Measurements from ENCODE around the gene LBHD1. TPM values are rescaled to one million over a fixed set of nuclear protein-coding genes. Genes with fewer than 3 reads are reported as not detected.
"Not testable (repeated sequence)": the region's sequence is repeated elsewhere in the genome, so short reads cannot be mapped to it uniquely, and the experiment has no call there.

LBHD1 gene
- total and polyA plus RNA-seq, 5 donors: 3.2 to 7.3 (median 3.7) TPM

DNA sequence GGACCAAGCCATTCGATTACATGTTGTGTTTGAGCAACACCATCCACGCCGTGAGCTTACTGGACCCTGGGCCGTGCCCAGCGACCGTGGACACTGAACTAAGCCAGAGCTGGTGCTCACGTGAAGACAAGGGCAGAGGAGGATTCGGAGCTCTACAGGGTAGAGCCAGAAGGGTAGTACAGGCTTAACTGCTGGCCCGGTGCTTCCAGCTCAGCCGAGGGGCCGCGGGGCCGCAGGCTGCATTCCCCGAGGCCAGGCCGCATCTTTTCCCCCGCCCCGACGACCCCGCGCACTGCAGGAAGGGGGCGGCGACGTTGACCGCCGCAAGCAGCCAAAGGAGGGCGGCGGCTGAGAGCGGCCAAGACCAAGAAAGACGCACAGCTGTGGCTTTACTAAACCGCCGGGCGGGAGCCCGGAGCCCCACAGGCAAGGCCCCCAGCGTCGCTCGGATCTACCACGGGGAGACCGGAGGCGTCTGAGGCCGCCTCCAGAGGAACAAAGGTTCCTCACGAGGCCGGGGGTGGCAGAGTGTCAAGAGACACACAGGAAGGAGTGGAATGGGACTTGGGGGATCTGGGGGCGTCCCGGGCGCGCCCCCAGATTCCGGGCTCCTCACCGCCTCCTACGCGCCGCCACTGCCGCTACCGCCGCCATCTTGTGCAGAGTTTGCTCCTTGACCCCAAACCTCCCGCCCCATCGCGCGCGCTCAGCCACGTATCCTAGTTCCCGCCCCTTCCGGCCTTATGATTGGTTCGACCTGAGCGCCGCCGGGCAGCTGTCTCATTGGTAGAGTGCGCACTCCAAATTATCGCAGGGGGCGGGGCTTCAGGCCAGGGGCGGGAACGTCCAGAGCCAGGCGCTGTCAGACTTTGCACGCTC, 25.9 kb downstream of the LBHD1 start, which contains the start of gene GANAB:
Gene GANAB (minus strand): TSS at position 668 of the 879 bp plus-strand sequence. CDS start 14 bp downstream, at position 654.
- ATAC-seq: peak; percentile 98
- H3K4me1 ChIP-seq (ENCODE audit: control insufficient read depth, insufficient read depth, low read length): peaks cover 3% of the 10 kb centered on the region
- no peaks in the 10 kb centered on the region for H3K27me3 ChIP-seq (ENCODE audit: control insufficient read depth, insufficient read depth)
- DNase-seq: peak; percentile 99 to 100 (median 100)
- intact Hi-C loops (cut with DNase I): no loop called here
- H3K9me3 ChIP-seq (ENCODE audit: control insufficient read depth, low read length): no peaks in the 10 kb centered on the region
- WGBS: under 1% methylated on average over 73 of the region's 73 CpGs
- H3K4me3 ChIP-seq (ENCODE audit: low read length): peak within 1 kb of the TSS; percentile 93
- H3K27ac ChIP-seq (ENCODE audit: low read length): peak within 1 kb of the TSS; percentile 87

DNA sequence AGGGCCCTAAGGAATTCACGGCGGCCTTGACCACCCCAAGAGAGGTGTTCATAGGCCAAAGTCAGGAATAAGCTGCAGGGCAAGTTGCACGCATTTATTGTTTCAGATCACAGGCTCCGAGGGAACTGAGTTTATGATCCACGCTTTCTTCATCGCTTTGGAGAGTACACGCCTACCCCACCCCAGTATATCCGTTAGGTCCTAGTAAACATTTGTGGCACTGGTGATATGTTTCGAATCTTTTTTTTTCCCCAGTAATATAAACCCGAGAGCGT, 26.5 kb downstream of the LBHD1 start:
- intact Hi-C loops (cut with DNase I): no loop called here
- DNase-seq (no peak), ATAC-seq (no peak)
- peak overlapping the region; percentile 93 for H3K4me3 ChIP-seq (ENCODE audit: low read length)
- no peaks in the 10 kb centered on the region for H3K27me3 ChIP-seq (ENCODE audit: control insufficient read depth, insufficient read depth)
- H3K9me3 ChIP-seq (ENCODE audit: control insufficient read depth, low read length): no peaks in the 10 kb centered on the region
- peaks cover 3% of the 10 kb centered on the region for H3K4me1 ChIP-seq (ENCODE audit: control insufficient read depth, insufficient read depth, low read length)
- 14% methylated on average over 11 of the region's 11 CpGs for WGBS
- H3K27ac ChIP-seq (ENCODE audit: low read length): peak overlapping the region; percentile 87

DNA sequence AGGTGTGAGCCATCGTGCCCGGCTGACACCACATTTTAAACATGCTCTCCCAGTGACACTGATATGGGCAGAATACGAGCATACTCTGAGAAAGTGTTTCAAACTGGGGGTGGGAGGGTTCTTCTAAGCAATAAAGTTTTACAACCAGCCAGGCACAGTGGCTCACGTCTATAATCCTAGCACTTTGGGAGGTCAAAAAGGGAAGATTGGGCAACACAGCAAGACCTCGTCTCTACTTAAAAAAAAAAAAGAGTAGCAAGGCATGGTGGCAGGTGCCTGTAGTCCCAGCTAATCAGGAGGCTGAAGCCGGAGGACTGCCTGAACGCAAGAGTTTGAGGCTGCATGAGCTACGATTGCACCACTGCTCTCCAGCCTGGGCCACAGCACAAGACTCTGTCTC, 27.8 kb downstream of the LBHD1 start:
- H3K27ac ChIP-seq (ENCODE audit: low read length): no peak overlapping the region
- intact Hi-C loops (cut with DNase I): no loop called here
- ATAC-seq (no peak), DNase-seq (no peak)
- peaks cover 3% of the 10 kb centered on the region for H3K4me1 ChIP-seq (ENCODE audit: control insufficient read depth, insufficient read depth, low read length)
- H3K27me3 ChIP-seq (ENCODE audit: control insufficient read depth, insufficient read depth): no peaks in the 10 kb centered on the region
- 82% methylated on average over 8 of the region's 8 CpGs for WGBS
- H3K4me3 ChIP-seq (ENCODE audit: low read length): no peak overlapping the region
- H3K9me3 ChIP-seq (ENCODE audit: control insufficient read depth, low read length): no peaks in the 10 kb centered on the region

DNA sequence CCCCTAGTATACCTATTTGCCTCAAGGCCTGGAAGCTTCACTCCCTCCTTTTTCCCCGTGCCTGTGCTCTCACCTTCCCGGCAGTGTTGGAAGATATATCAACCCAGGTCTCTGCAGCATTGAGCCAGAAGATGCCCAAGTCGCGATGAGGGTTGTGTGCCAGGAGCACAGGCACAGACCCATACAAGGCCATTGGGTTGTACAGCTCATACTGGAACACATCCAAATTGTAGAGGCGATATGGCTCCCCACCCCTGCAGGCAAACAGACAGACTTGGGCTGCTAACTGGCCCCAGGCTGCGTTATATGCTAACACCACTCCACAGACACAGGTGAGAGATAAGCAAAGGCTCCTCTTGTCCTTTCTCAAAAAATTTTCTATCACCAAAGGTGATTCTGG, 39.6 kb downstream of the LBHD1 start:
- intact Hi-C loops (cut with DNase I): no loop called here
- no peaks in the 10 kb centered on the region for H3K4me1 ChIP-seq (ENCODE audit: control insufficient read depth, insufficient read depth, low read length)
- no peak for ATAC-seq
- no peak for DNase-seq
- no peak overlapping the region for H3K4me3 ChIP-seq (ENCODE audit: low read length)
- H3K27me3 ChIP-seq (ENCODE audit: control insufficient read depth, insufficient read depth): no peaks in the 10 kb centered on the region
- WGBS: 83% methylated on average over 6 of the region's 6 CpGs
- H3K27ac ChIP-seq (ENCODE audit: low read length): no peak overlapping the region
- no peaks in the 10 kb centered on the region for H3K9me3 ChIP-seq (ENCODE audit: control insufficient read depth, low read length)

DNA sequence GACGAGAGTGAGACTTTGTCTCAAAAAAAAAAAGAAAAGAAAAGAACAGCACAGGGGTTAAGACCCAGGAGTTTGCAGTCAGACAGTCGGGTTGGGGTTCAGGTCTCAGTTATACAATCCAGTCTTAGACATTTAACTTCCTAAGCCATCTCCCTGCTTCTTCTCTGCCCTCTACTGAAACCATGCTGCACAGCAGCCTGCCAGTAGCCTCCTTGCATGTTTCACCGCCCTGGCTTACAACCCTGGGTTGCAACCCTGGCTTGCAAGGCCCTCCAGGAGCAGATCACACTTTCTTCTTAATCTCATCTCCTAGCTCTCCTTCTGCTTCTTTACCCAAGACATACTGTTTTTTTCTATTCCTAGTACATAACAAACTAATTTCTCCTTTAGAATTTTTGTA, 44.4 kb downstream of the LBHD1 start:
- intact Hi-C loops (cut with DNase I): no loop called here
- ATAC-seq (no peak), DNase-seq (no peak)
- no peaks in the 10 kb centered on the region for H3K9me3 ChIP-seq (ENCODE audit: control insufficient read depth, low read length)
- no peak overlapping the region for H3K4me3 ChIP-seq (ENCODE audit: low read length)
- H3K27me3 ChIP-seq (ENCODE audit: control insufficient read depth, insufficient read depth): no peaks in the 10 kb centered on the region
- H3K4me1 ChIP-seq (ENCODE audit: control insufficient read depth, insufficient read depth, low read length): no peaks in the 10 kb centered on the region
- H3K27ac ChIP-seq (ENCODE audit: low read length): no peak overlapping the region
- WGBS: 87% methylated on average over 3 of the region's 3 CpGs

DNA sequence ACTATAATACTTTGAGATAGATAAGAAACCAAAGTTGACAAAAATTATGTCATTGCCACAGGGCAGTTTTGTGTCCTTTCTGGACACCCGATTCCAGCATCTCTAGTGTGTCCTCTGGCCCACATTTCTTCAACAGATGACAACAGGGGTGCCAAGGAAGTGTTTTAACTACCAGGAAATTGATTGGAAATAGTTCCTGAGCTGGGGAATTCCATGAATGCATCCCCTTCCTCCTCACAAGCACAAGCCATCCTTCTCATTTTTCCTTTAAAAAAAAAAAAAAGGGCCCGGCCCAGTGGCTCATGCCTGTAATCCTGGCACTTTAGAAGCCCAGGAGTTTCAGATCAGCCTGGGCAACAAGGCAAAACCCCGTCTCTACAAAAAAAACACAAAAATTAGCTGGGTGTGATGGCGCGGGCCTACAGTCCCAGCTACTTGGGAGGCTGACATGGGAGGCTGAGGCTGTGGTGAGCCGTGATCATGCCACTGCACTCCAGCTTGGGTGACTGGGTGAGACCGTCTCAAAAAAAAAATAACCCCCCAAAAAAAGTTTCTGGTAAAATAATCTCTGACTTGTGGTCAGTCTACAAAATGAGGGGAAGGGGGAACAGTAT, 49.5 kb downstream of the LBHD1 start:
- DNase-seq: no peak
- H3K27me3 ChIP-seq (ENCODE audit: control insufficient read depth, insufficient read depth): no peaks in the 10 kb centered on the region
- H3K9me3 ChIP-seq (ENCODE audit: control insufficient read depth, low read length): no peaks in the 10 kb centered on the region
- ATAC-seq: no peak
- intact Hi-C loops (cut with DNase I): no loop called here
- peak overlapping the region; percentile 92 for H3K27ac ChIP-seq (ENCODE audit: low read length)
- no peak overlapping the region for H3K4me3 ChIP-seq (ENCODE audit: low read length)
- peaks cover 3% of the 10 kb centered on the region for H3K4me1 ChIP-seq (ENCODE audit: control insufficient read depth, insufficient read depth, low read length)
- WGBS: 76% methylated on average over 7 of the region's 7 CpGs

DNA sequence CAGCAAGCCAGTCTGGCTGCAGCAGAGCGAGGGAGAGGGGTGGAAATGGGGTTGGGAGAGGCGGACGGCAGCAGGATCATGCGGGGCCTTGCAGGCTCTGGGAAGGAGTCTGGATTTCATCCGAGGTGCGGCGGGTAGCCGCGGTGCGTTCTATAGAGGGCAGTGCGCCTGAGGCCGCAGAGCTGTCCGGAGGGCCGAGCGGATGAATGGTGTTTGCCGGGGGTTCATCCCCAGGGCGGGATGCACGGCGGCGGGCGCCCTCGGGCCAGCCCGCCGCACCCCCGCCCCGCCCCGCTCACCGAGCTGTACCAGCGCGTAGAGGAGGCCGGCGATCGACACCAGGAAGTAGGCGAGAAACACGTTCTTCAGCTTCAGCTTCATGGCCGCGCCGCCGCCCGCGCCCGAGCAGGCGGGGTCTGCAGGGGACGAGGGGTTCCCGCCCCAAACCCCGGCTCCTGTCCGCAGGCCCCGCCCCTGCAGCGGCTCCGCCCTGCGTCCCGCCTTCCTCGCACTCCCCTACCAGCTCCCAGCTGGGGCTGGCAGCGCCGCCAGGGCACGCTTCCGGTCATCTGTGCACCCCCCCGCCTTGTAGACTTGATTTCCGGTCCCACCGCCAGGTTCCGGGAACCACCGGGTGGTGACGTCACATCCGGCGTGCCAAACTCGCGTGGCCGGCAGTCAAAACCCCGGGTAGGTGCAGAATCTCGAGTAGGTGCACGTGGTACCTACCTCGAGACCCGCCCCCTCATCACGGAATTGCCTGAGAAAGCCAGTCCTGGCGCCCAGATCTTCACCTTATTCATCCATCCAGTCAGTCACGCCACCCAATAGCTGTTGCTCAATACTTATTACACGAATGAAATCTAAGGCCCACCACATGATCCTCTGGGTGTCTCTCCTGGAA, 50.2 kb downstream of the LBHD1 start, which contains the start of gene B3GAT3:
Gene B3GAT3 (minus strand): TSS at position 420 of the 904 bp plus-strand sequence. CDS start 39 bp downstream, at position 381.
- peaks cover 3% of the 10 kb centered on the region for H3K4me1 ChIP-seq (ENCODE audit: control insufficient read depth, insufficient read depth, low read length)
- H3K4me3 ChIP-seq (ENCODE audit: low read length): peak within 1 kb of the TSS; percentile 67
- no peaks in the 10 kb centered on the region for H3K27me3 ChIP-seq (ENCODE audit: control insufficient read depth, insufficient read depth)
- peak; percentile 99 to 100 (median 100) for DNase-seq
- intact Hi-C loops (cut with DNase I): no loop called here
- H3K27ac ChIP-seq (ENCODE audit: low read length): peak within 1 kb of the TSS; percentile 92
- H3K9me3 ChIP-seq (ENCODE audit: control insufficient read depth, low read length): no peaks in the 10 kb centered on the region
- under 1% methylated on average over 77 of the region's 77 CpGs for WGBS
- ATAC-seq: peak; percentile 99

DNA sequence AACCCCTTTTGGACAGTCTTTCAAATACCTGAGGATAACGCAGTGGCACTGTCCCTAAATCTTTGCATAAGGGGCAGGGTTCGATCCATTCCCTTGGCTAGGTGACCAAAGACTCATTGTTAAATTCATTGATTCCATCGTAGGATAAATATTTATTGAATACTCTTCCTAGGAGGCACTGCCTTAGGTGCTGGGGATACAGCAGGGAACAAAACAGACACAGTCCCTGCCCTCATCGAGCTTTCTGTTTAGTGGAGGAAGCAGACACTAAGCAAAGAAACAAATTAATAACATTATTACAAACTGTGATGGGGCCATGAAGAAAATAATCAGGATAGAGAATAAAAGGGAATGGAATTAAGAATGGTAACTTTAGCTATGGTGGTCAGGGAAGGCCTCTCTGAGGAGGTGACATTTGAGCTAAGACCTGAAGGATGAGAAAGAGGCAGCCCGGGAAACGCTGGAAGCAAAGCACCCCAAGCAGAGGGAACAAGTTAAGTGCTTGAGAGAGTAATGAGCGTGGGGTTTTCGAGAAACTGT, 51.0 kb downstream of the LBHD1 start:
- H3K4me3 ChIP-seq (ENCODE audit: low read length): peak overlapping the region; percentile 67
- no peak for ATAC-seq
- peaks cover 3% of the 10 kb centered on the region for H3K4me1 ChIP-seq (ENCODE audit: control insufficient read depth, insufficient read depth, low read length)
- no peaks in the 10 kb centered on the region for H3K27me3 ChIP-seq (ENCODE audit: control insufficient read depth, insufficient read depth)
- no peak for DNase-seq
- peak overlapping the region; percentile 87 for H3K27ac ChIP-seq (ENCODE audit: low read length)
- H3K9me3 ChIP-seq (ENCODE audit: control insufficient read depth, low read length): no peaks in the 10 kb centered on the region
- 30% methylated on average over 8 of the region's 8 CpGs for WGBS
- intact Hi-C loops (cut with DNase I): no loop called here

DNA sequence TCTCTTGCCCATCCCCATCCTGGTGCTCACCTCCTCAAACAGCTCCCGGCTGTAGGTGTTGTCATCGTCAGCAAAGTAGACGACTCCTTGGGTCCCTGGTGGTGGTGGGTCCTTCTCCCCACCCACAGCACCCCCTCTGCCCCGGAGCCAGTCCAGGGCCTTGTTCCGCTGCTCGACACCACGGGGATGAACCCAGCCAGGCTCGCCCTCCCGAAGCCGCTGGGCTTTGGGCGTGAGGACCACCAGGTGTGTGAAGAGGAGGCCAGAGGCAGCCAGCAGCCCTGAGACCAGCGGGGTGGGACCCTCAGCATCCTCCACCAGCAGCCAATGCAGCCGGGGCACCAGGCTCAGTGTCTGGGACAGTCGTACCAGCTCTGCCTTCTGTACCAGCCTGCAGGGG, 55.1 kb downstream of the LBHD1 start:
- H3K4me3 ChIP-seq (ENCODE audit: low read length); H3K4me1 ChIP-seq (ENCODE audit: control insufficient read depth, insufficient read depth, low read length); H3K27me3 ChIP-seq (ENCODE audit: control insufficient read depth, insufficient read depth); ATAC-seq; intact Hi-C loops (cut with DNase I); H3K9me3 ChIP-seq (ENCODE audit: control insufficient read depth, low read length); H3K27ac ChIP-seq (ENCODE audit: low read length): not testable (repeated sequence)
- DNase-seq: peak in 1 of 3 donors; percentile 46
- WGBS: 95% methylated on average over 14 of the region's 14 CpGs

DNA sequence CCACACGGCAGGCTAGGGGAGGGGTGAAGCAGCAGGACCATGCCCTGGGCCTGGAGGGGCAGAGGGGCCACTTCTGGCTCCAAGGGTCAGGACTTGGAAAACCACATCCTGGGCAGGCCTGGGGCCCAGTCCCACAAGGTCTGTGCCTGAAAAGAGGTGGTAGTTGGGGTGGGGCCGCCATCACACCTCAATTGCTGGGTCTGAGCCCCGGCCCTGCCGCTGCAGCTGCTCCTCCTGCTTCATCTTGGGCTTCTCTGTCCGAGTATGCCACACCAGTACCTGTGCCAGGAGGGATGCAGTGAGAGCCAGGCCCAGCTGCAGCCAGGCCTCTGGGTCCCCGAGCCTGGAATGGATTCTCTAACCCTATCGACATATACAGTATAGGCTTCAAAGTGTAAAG, 56.5 kb downstream of the LBHD1 start:
- DNase-seq: peak in 2 of 3 donors; percentile 37 to 51
- WGBS: 86% methylated on average over 7 of the region's 7 CpGs
- intact Hi-C loops (cut with DNase I): no loop called here
- Histone ChIP-seq H3K4me3 (ENCODE audit: low read length) (no peak overlapping the region), H3K4me1 (ENCODE audit: control insufficient read depth, insufficient read depth, low read length) (no peaks in the 10 kb centered on the region), H3K9me3 (ENCODE audit: control insufficient read depth, low read length) (no peaks in the 10 kb centered on the region), H3K27ac (ENCODE audit: low read length) (no peak overlapping the region), H3K27me3 (ENCODE audit: control insufficient read depth, insufficient read depth) (no peaks in the 10 kb centered on the region)
- no peak for ATAC-seq

All from right cardiac atrium (tissue), 5 donors.